ENCODE results near the gene ERC2.

The ERC2 gene

DNA sequence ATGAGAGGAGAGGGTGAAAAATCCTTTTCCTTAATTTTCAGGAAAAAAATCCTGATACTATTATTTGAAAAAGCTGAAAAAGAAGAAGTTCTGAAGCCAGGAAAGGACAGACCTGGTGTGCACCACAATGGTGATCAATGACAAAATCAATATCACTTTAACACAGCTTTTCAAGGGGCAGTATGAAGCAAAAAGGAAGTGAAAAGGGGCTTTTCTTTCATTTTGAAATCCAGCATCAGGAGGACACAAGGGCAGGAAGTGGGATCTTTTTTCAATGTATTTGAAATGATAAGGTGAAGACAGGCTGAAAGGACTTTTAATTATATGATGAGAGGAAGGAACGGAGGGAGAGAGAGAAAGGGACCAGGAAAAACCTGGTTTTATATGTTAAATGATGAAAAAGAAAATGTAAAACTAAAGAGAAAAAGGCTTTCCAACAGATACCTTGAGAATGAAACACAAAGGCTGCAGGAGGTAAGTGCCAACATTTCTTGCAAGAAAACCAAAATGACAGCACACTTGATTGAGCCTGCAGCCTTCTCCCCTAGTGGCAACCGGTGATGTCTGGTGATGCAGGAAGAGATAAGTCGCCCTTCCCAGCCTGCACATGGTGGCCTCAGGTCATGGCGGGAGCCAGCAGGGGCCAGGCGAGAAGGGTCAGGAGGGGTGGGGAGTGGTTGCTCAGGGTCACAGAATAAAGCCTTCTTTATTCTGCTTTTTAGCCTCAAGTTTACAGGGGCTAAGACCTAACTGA lies 744.4 kb downstream of the ERC2 start:
- no peak for DNase-seq

DNA sequence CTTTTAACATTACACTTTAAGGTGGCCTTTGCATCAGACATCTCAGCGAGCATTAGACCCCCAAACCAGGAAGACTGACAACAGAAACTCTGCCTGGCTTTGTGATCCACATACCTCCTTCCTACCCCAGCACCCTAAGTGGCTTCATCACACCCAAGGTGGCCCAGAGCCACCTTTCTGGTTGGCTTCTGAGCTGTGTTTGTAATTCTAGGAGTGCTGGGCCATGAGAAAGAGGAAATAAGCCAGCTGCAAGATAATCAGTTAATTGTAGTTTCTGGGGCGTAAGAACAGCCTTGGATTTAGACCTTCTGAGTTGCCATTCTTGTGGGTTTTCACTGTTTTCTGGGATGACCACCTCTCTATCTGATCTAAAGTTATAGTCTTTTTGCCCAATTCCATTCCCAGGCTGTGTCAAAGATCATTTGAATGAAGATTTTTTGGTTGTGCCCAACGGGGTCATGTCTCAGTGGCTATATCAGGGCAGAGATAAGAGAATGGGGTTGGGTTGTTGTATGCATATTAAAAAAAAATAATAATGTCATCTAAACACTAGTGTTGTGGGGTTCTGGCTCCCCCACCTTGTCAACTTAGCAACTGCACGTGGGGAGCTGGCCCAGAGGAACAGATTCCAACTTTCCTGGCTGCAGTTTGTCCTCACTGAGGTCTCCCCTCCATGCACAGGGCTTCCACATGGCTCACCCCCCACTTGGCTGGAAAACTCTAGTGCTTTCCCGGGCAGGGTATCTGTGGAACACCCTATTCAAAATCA lies 746.4 kb downstream of the ERC2 start:
- no peak for DNase-seq

DNA sequence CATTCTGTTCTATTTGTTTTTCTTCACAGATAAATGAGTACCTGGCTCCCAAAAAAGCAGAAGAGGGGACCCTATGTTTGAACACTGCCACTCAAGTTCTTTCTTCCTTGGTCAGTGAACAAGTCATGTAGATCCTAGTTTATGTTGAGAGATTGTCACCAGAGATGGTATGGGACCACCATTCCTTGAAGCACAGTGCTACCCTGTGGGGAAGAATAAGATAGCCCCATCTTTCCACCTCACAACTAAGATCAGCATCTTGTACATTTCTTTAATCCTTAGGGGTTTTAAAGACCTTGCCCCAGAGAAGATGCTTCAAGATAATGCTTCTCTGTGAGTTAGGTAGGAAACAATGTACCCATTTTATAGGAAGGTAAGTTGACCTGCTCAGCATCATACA lies 747.7 kb downstream of the ERC2 start:
- no peak for DNase-seq

DNA sequence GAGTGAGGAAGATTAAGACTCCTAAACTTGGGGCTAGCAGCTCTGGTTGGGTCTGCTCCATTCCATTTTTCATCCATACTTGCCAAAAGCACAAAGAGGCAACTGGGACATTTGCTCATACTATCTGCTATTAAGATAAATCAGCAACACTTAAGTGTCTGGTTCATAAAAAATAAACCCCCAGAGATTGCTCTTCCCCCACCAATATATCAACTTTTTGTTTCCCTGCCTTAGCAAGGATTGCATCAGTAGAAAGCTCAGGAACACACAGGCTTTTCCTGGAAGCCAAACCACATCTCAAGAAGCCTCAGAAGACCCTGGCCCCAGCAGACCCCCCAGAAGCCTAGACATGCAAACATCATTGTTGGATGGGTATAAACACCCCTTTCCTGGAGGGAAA lies 748.8 kb downstream of the ERC2 start:
- DNase-seq = no peak

DNA sequence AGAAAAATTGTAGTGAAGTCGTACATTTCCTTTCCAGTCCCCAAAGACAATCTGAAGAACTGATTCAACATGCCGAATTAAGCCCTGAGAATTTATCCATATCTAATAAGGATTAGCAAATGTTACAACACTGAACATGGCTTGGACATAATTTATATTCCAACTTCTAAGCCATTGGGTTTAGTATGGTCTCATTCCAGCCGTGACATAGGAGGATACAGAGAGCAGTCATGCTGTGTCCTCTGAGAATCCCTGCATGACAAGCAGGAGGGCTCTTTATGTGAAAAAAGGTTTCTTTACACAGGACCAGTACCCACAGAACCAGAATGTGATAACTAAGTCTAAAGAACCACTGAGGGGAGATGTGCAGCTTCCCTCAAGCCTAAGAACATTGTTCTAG lies 749.3 kb downstream of the ERC2 start:
- DNase-seq = no peak

DNA sequence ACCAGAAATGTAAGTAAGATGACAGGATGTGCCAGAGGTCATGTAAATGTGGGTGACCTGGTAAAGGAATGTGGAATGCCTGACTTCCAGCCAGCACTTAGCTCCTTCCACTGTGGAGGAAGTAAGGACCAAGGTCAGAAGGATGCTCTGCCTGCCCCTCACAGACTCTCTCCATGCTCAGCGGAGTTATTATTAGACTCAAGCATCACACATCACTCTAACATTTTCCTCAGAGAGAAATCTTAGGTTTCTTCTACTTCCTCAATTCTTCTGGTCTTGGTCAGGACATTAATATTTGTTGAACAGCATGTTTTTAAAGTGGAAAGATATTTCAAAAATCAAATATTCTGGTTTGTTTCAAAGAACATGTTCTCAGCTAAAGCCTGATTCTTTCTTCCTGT lies 749.7 kb downstream of the ERC2 start:
- DNase-seq = no peak

DNA sequence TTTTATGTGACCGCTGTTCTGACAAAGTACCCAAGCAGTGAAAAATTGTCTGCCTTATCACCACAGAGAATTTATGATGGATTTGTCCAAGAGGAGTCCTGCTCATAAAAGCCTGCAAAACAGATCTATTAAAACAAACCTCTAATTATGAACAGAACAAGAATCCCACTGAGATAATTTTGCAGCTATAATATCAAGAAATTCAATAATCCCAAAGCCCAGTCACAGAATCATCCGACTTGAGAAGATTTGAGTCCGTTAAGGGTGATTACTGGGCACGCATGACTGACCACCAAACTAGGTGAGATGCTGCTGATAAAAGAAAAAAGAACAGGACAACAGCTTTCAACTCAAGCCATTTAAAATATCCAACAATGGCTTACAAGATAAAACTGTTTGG lies 750.2 kb downstream of the ERC2 start:
- DNase-seq = no peak

DNA sequence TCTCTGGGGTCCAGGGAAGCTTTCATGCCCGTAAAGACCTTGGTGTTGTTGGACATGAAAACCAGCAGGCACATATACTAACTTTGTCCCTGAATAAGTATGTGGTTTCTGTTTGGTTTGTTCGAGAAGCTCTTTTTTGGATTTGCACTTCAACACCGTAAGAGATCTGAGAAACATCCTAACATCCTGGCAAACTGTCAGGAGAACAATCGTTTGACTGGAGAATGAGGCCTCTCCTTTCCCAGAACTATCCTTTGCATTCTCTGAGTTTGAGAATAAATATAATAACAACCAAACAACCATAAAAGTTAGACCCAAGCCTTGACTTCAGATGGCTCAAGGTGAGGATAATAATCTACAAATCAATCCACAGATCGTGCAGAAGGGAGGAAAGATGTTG lies 750.8 kb downstream of the ERC2 start:
- no peak for DNase-seq

DNA sequence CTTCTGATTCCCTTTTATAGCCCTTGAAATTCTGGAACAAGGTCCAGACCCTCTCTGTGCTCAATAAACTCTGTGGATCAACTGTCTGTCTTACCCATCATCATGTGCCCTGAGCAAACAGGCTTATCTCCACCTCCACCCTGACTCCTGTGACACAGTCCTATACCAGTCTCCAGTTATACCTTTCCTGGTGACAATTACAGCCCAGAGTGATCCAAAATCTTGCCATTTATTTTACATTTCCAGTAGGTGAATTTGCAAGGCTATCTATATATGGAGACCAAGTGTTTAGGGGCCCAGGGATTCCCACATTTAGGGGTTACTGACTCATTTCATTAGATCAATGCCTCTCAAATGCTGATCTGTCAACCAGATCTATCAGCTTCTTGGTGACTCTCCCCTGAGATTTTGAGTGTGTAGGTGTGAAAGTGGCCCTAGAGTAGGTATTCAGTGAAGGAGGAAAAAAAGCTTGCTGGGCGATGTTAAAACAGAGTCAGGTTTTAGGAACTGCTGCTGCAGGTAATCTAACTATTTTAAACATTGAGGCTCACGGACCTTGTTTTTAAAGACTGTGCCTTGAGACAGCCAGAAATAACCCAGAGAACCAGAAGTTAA lies 751.5 kb downstream of the ERC2 start:
- no peak for DNase-seq

DNA sequence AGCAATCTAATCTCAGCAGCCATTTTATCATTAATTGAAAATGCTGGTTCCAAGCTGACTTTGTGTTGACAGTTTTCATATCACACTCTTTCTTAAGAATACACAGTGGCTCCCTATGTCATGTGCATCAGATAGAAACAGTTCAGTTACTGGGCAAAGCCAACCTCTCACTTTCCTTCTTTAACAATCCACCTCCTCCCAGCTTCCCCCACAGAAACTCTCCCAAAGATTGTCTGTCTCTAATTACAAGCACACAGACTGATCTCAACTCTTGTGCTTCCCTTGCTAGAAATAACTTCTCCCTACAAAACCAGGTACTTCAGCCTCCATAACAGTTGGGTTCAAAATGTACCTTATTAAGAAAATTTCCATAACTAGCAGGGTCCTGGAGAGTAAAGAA lies 752.2 kb downstream of the ERC2 start:
- DNase-seq = no peak

DNA sequence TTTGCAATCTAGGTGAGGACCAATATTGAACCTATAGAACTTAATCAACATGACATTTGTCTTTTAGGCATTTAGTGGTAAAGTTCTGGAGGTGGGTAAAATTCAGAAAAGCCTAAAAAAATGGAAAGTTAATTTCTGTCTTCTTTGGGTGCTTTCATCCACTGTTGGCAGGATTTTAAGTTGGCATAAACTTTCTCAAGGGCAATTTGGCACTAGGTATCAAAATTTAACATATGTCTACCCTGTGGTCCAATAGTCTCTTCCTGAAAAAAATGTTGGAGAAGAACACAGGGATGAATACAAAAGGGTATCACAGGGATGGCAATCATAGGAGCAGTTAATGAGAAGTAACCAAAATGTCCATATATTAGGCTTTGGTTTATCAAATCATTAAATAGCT lies 754.2 kb downstream of the ERC2 start:
- DNase-seq = no peak

DNA sequence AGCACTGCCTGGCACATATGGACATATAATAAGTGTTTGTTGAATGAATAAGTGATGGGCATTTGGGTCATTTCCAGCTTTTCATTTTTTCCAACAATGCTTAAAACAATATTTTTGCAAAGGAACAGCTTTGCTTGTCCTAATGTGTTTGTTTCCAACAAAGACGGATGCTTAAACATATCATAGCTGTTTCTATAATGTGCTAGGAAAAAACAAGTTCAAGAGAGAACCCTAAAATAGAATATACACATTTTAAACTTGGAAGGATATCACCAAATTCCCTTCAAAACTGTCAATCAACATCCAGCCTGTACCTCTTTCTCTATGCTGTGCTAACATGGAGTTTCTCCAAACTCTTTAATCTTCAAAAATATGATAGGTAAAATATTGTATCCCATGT lies 756.6 kb downstream of the ERC2 start:
- no peak for DNase-seq

DNA sequence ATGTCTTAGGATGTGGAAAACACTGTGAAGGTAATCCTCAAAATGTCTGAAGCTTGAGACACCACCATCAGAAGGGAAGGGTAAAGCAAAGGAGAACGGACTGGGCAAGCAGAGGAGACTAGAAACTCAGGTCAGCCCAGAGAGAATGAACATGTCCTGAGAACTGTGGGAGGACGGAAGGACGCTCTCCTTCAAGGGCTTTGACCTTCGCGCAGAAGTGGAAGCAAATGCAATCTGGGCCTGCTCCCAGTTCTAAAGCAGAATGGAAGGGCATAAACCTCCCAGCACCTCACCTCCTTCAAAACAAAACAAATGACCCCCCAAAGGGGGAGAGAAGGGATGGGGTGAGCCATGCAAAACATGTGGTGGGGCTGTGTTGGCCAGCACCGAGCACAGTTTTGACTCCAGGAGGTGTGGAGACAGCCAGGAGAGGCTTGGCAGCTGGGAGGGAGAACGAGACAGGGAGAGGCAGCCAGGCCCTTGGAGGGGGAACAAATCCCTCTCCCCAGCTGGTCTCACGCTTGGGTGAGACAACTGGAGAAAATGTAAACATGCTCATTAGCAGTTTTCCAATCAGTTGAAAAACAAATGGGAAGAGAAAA lies 758.8 kb downstream of the ERC2 start:
- DNase-seq = no peak

DNA sequence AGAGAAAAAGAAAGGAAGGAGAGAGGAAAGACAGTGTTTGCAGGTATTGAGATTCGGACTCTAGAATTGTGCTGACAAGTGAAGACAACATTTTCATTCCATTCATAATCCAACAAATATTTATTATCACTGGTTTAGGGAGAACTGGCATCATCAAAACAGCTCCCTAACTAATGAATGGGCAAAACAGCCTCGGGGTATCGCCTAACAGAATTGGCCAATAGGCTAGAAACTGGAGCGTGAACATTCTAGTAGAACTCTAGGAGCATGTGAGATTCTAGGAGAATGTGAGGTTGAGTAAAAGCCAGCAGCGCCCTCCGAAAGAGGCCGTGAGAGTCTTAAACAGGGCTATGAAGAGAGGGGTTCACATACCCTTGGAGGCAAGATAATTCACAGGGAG lies 759.3 kb downstream of the ERC2 start:
- no peak for DNase-seq

DNA sequence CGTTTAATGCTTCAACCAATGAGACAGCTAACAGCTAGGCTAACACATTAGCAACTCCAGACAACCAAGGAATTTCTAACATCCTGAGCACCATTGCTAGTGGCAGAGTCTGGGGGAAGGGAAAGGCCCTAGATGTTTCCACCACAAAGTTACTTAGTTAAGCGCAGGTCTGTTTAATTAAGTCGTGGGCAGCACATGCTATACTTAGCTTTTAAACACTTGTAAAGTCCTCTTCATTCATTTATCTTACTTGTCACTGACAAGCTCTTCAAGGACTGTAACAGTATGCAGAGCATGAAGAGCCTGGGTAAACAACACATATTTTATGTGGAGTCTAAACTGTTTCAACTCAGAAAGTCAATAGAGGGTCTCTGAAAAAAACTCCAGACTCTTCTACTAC lies 760.0 kb downstream of the ERC2 start:
- DNase-seq = no peak

DNA sequence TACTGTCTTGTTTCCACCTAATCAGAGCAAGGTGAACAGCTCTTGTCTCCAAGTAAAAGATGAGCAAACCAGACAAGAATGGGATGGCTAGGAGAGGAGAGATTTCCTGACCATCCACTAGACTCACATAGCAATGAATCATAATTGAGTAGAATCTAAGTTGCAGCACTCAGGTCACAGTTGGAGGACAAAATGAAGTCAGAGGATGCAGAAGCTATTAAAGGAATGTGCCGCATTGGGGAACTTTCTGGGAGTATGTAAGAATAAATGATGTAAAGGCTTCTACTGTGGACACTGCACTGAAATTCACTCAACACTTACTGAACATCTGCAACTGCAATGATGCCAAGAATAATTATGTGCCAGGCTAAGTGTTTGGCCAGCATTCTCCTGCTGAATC lies 763.7 kb downstream of the ERC2 start:
- no peak for DNase-seq

DNA sequence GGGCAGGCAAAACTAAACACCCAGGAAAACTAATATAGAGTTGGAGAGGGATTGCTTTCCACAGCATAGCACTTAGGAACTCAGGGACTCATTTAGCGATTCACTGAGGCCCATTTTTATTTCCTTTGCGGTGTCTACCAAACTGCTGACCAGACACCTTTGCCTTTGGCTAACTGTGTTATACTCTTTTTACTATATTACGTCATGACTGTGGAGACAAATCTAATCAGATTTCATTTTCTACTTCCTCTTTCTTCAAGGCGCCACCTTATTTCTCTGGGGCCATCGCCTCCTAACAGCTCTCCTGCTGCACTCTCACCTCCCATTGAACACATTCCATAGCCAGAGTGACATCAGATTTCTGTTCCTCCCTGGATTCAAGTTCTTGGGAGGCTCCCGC lies 765.4 kb downstream of the ERC2 start:
- no peak for DNase-seq

DNA sequence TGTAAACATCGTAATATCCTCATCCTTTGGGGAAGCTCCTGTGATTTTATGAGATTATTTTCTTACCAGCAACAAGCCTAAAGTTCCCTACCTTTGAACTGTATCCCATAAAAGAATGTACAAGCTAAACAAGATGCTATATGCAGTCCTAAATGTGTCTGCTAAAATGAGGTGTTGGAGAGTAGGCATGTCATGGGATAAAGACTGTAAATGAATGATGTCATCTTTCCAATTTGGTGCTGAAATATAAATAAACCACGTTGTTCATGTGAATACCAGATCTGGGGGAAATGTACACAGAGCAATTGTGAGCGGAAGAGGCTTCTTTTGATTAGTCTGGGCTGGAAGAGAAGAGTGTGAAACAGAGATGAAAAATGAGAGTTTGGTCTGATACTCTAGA lies 766.3 kb downstream of the ERC2 start:
- DNase-seq = no peak

DNA sequence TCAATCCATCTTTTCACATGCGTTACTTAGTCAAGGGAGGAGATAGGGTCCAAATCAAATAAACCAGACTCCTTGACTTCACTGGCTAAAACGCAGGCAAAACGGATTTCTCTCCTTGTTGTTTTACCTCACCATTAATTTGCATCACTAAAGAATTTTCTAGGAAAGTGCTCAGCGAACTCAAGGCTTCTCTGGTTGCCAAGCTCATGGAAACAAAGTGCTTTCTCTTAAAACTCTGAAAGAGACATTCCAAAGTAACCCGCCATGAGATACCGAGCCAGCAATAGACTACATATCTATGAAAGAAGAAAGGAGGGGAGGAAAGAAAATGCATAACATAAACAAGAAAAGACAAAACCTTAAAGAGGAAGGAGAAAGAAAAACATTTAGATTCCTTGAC lies 769.4 kb downstream of the ERC2 start:
- no peak for DNase-seq

DNA sequence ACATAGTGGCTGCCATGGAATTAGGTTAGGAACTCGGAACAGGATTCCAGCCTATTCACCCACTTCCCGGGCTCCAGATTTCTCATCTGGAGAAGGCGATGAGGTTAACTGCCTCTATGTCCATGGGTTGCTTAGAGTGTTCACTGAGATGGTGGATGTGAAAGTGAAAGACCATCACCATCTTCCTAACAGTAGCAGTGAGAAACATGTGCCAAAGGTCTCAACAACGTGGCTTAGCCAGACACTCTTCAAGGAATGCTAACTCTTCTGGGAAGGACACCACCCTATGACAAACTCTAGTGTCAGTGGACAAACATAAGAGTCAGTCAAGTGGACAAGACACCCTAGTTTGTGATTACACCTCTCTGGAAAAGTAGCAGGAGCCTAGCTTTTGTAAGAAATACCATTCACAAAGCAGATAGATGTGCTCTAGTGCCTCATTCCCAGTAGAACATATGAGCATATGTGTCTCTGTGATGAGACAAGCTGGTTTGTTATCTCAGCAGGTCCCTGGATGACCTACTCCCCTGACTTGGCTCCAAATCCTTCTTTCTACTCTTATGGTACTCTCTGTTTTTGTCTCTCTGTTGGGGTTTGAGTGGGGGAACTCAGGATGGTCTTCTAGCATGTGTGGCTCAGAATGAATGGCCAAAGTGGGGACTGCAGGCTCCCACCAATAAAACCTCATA lies 770.9 kb downstream of the ERC2 start:
- DNase-seq = no peak

DNA sequence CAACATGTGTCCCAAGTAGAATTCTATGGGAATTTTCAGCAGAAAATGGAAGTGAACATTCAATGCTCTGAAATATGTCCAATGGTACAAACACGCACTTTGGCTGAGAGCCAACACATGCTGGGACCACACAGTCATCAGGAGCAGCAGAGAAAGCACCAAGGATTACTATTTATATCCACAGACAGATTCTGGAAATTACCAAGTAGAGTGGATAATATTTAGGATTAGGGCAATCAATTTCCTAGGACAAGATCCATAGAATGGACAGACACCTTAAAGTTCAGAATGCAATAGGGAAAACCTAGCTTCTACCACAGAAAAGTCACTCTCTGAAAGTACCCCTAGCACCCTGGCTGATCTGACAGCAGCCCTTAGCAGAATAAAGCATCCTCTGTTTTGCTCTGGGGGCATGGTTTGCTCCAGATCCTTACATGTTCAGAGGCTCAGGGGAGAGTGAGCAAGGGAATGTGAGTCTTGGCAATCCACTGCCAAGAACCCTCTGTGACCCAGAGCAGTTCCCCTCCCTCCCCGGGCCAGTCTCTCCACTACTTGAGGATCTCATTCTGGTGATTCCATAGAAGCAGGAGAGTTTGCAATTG lies 775.2 kb downstream of the ERC2 start:
- DNase-seq = no peak

DNA sequence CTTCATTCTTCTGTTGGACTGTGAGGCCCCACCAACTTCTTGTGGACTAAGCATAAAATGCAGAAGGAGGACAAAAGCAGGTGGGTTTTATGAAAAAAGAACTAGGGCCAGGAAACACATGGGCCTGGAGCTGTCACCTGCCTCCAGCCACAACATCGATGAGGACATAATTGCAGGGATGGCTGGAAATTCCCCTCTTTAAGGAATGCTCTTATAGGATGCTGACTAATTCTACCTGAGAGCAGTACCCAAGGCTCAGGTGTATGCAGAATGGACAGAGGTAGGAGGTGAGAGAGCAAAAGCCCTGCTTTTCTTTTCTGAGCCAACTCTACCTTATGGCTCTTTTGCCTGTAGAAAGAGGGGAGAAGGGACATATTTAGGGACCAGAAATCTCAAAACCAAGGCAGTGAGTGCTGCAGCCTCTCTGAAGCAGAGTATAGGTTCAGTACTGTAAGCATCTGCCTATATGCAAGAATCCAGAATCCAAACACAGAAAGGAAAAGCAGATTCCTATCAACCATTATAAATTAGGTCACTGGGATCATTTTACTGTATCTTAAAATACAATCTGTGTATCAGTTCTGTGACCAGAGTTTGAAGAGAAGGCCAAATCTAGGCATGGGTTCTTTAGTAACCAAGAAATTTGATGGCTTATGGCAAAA lies 775.8 kb downstream of the ERC2 start:
- DNase-seq = no peak

Data from NCI-H446 treated with DMSO at 0.1 percent for 48 hours (cell line).